Measurements from ENCODE around the gene CES1.
"Not testable (repeated sequence)": the region's sequence is repeated elsewhere in the genome, so short reads cannot be mapped to it uniquely, and the experiment has no call there.

The CES1 gene

DNA sequence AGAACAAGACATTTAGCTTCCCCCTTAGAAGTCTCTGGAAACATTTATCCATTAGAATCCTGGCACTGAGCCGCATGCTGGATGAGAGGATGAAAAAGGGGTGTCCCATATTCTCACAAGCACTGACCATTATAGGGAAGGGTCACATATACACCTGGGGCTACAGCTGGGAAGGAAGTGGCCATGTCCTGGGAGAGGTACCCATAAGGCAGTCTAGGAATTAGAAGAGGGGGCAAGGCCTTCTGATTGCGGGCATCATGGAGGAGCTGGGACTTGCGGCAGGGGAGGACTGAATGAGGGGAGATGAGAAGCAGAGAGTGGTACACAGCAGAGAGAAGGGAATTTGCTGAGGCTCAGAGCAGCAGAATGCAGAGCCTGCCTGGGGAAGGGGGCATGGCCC, 3.7 kb downstream of the CES1 start:
- not testable (repeated sequence) for DNase-seq

DNA sequence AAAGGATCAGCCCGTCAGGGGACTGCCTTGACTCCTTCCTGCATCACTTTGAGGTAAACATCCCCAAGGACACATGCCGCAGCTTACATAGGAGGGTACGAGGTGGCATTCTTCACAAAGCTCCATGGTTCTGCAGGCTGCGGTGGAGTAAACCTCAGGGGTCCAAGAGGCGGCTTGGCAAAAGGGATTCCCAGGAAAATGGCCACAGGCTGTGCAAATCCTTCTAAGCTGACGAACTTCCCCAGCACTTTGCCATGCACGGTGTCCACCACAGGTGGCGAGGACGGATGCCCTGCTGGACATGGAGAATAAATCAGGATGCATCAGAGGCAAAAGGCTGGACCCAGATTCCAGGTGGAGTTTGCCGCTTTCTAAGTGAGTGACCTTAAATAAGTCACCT, 4.2 kb downstream of the CES1 start:
- DNase-seq: no peak

DNA sequence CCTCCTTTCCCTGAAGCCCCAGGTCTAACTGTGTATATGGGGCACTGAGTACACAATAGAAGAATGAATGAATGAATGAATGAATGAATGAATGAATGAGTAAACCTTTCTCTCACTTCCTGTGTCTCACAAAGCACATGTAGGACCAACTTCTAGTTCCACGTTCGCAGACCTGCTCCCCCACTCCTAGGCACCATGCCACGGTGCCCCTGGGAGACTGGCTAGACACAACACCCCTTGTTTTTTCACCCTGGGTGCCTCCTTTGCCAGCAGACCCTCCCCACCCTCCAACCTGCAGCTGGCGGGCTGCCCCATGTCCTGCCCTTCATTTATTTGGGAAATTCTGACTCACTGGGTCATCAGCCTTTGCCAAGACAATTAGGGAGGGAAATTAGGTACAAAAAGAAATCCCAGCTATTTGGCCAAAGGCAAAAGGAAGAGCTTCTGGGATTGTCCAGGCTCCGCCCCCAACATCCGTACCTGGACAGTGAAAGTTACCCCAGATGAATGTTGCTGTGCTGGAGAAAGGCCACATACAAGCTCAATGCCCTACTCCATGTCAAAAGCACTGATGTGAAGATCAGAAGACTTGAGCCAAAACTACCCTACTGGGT, 7.7 kb downstream of the CES1 start:
- DNase-seq: no peak

DNA sequence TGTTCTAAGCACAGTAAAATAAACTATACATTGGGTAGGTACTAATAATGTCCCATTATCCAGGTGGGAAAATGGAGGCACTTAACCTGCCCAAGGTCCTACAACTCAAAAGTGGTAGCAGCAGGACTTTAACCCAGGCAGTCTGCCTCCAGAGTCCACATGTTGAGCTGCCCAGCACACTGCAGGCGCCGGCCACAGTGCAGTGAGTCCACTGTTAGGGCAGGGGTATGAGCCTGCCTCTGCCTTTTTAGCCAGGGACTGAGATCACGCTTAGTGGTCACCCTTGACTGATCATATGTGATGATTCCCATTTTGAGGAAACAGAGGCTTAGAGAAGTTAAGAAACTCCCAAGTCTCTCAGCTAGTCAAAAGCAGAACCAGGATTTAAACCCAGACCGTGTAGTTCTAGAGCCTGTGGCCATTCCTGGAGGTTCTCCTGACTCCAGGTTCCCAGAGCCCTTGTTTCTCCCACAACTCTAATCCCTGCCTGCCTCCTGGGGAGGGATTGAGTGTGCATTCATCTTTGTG, 8.4 kb downstream of the CES1 start:
- DNase-seq: no peak

DNA sequence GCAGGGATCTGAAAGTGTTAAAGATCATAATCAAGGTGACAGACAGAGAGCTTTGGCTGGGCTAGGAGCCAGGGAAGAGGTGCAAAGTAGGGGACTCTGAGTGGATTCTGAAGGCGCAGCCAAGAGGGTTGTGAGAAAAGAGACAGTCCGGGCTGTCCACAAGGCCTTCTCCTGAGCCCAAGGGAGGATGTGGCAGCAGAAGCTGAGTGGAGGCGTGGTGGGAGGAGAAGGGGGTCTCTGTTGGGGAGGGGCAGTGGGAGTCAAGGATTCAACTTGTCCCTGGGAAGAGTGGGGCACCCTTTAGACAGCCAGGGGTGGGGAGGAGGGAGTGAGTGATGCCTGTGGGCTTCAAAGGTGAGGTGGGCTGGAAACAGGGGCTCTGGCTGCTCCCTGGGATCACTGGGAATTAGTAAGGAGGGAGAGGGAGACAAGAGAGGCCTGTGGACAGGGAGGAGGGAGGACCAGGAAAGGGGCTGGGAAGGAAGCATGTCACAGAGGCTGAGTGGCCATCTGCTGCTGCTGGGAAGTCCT, 10.6 kb downstream of the CES1 start:
- DNase-seq: no peak

DNA sequence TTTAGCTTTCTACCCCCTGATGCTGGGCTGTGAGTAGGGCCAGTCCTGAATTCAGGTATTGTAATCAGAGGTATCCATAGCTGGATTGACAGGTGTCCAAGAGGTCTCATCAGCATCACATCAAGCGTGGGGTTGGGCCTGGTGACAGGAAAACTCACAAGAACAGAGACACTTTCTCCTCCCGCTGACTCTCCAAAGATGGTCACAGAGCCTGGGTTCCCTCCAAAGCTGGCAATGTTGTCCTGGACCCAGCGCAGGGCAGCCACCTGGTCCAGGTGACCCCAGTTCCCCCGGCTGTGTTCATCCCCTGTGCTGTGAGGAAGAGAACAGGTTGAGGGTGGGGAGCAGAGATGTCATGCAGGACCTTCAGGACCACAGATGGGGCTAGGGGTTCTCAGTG, 11.7 kb downstream of the CES1 start:
- DNase-seq: no peak

DNA sequence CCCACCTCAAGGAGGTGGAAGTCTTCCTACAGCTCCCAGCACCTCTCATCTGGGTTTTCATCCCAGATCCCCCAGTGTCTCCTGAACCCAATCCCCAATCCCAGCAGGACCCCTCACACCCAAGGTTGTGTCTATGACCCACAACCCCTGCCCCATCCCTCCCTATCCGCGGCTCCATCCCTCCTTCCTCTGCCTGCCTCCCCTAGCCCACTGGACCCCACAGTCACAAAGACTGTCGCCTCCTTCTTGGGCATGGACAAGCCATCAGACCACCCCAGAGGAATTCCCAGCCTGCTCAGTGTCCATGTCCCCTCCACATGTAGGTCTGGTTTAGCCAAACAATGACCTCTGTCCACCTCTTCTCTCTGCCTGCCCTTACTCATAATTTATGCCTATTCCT, 12.3 kb downstream of the CES1 start:
- no peak for DNase-seq

DNA sequence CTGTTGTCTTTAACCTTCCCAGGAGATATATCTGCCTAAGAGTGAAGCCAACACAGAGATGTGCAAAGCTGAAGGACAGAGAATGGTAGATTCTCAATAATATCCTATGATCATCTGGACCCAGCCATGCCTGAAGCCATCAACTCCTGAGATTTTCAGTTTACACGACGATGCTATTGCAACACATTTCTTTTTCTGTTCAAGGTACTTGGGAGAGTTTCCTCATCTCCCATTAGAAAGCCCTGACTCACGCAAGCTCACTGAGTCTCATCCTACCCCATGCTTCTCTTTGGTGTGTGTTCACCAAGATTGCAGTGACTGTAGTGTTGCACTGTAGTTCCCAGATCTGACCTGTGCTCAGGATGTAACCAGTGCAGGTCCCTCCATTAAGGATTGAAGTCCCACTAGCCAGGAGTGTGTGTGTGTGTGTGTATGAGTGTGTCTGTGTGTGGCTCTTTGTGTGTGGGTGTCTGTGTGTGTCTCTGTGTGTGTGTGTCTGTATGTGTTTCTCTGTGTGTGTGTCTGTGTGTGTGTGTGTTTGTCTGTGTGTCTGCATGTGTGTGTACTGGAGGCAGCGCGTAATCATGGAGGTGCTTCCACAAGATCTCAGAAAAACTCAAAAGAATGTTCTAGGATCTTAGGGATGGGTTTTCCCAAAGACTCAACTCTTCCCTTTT, 15.5 kb downstream of the CES1 start:
- no peak for DNase-seq

DNA sequence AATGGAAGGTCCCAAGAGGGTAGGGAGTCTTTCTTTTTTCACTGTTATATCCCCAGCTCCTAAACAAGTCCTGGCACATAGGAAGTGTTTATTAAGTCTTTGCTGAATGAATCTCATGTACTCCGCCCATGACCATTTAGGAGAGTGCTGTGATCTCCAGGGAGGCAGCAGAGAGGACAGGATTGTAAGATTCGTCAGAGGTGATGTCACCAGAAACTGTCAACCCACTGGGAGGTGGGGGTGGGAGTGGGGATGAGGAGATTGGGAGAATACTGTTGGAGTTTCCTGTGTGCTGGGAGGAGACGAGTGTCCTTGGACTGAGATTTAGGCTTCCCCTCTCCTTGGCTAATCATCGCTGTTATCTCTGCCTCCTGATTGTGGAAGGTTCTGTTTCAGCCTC, 16.7 kb downstream of the CES1 start:
- DNase-seq: not testable (repeated sequence)

DNA sequence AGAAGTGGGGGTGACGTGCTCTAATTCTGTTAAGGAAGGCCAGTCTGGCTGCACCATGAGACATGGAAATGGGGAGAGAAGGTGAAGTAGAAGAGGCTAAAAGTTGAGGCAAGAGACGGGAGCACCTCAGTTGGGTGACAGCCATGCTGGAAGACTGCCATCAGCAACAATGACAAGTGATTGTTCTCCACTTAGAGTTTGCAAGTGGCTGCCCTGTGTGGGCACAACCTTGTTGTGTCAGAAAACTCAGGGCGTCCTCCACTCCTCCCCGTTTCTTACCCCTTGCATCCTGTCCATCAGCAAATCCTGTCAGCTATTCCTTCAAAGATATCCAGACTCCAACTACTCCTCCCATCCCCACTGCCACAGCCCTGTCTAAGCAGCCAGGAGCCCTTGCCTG, 17.6 kb downstream of the CES1 start:
- no peak for DNase-seq

DNA sequence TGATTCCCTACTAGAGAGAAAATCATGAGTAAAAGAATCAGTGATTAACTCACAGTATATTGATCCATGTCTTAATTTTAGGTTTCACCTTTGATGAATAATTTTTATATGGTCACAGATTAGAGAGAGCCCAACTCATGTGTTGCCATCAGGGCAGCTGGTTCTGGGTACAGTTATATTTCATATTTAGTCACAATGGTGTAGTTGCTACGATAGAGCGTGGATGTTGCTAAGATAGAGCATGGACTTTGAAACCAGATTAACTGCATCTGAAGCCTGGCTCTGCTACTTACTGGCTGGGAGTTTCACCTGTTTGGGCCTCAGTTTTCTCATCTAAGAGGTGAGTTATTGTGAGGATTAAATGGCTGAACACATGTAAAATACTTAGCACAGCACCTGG, 18.7 kb downstream of the CES1 start:
- DNase-seq: not testable (repeated sequence)

DNA sequence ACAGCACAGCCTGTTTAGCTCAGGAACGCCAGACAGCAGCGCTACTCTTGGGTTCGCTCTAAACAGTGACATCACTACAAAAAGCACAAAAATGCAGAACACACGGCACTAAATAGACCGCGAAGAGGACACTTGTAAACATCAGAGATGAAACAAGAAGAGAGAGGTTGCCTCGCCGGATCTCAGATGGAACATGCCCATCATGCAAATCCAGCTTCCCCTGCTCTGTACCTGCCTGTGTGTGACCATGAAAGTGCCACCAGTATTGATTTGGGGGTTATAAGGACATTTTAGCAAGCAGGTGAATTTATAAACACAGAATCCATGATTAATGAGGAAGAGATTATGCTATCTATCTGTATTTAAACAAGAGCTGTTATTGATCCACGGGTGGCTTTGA, 19.2 kb downstream of the CES1 start:
- DNase-seq: not testable (repeated sequence)

DNA sequence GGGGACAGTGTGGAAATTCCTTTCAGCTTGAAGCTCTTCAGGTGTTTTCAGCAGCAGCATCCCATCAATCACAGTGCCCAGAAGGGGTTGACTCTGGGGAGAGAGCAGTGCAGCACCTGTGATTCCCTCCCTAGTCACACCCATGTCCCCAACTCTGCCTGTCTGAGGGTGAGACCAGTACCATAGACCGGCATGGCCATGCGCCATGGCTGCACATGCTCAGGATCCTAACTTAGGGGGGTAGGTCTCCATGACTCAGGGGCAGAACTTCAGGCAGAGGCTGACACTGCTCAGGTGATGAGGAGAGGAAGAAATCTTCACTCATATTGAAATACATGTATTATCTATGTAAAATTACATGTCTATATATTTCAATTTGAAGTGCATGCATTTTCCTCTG, 19.9 kb downstream of the CES1 start:
- no peak for DNase-seq

DNA sequence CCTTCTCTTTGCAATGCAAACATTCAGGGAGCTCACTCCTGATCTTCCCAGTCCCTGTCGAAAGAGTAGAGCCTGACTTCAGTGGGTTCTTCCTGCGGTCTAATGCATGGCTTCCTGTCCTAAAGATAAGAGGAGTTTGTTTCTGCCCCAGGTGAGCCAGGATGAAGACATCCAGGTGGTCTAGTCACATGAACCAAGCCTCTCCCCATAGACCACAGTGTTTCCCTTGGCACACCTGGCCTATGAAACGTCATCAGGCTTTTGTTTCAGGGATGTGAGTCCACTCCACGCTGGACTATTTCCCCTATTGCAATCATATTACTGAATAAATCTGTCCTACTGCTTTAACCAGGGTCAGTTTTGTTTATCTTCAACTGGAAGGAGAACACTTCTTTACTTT, 21.1 kb downstream of the CES1 start:
- no peak for DNase-seq

DNA sequence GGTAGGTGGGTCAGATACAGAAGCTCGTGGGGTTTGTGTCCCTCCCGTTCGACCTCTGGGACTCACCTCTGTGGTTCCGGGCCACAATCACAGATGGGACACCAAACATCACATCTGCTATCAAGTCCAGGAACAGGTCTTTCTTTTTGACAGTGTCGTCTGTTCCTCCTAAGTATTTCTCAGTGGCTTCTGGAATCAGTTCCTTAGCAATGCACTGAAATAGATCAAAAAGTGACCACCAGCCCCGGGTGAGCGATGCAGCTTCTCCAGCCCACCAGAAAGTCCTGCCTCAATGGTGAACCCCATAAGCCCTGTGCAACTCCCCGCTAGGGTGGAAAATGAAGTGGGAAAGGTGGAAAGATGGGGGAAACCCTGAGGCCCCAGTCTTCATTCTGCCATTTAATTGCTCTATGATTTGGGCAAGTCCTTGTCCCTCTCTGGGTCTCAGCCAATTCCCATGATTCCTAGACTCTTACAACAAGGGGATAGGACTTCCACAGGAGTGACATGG, 22.4 kb downstream of the CES1 start:
- DNase-seq: no peak

DNA sequence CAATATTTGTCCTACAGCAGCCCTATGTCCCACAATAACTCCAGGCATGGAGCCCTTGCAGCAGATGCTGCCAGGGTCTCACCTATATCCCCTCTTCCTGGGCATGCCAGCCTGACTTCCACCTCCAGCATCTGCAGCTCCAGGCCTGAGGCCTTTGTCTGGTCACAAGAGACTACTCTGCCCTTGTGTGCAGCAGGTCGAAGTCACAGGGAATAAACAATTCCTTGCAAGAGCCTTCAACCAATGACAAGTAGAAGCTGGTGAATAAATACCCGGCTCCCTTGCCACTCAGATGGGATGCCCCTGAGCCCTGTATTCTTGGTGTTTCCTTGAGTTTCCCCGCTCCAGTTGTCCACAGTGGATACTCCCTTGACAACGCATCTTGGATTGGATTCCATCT, 23.0 kb downstream of the CES1 start:
- DNase-seq: no peak

DNA sequence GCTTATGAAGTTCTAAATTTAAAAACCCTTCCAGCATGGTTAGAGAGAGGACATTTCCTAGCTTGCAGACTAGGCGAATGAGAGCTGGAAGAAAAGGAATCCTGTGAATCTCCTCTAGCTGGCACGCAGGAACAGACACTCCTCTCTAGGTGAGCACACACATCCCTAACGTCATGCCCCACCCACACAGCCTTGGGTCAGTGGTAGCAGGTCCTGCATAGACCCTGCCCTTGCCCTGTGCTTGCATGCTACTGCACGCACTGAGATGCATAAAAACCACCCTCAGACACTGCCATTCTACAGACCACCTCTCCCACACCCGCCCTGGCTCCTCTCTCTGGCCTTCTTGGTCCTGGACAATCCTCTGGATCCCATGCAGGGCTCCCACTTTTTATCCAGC, 23.5 kb downstream of the CES1 start:
- no peak for DNase-seq

DNA sequence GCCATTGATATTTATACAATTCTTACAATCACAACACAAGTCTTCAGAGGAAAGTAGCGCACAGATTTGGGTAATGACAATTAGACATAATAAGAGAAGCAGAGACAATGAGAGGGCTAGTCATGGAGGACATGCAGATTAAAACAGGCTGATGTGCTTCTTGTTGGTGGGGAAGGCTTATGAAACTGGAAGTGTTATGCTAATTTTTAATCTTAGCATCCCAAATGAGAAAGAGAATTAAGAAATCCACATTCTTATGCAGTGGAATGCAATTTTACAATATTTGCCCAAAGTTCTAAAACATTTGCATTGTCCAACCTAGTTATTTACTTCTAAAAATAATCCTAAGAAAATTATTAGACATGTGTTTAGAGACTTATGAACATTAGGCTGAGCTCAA, 24.6 kb downstream of the CES1 start:
- not testable (repeated sequence) for DNase-seq

DNA sequence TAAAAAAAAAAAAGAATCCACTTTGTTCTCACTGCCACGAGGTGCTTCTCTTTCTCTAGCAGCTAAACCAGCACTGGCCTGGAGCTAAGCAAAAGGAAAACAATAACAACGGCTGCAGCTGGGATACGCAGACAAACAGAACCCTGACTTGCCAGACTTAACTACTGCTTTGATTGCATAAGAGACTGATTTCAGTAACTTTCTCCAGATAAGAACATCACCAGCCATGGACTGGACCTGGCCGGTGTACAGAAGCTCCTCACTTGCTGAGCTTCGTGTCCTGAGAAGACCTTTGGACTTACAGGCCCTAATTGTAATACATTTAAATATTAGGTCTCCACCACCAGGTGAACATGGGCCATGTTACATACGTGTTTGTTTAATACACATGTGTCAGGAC, 27.8 kb downstream of the CES1 start:
- DNase-seq: not testable (repeated sequence)

DNA sequence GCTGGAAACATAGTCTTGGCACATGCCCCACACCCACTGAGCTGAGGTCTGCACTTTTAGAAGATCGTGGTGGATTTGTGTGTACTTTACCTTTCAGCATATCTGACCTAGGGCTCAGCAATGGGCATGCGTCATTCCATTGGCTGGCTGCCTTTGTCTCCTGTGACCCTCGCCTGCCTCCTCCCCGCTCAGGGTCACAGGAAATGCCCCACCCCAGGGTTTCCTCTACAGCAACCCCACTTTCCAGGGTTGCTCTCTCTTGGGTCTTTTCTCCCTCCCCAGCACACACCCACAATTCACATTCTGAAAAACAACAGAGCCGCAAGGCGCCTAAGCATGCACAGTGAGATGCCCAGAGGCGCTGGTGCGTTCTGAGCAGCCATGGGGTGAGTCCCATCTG, 29.2 kb downstream of the CES1 start:
- not testable (repeated sequence) for DNase-seq

DNA sequence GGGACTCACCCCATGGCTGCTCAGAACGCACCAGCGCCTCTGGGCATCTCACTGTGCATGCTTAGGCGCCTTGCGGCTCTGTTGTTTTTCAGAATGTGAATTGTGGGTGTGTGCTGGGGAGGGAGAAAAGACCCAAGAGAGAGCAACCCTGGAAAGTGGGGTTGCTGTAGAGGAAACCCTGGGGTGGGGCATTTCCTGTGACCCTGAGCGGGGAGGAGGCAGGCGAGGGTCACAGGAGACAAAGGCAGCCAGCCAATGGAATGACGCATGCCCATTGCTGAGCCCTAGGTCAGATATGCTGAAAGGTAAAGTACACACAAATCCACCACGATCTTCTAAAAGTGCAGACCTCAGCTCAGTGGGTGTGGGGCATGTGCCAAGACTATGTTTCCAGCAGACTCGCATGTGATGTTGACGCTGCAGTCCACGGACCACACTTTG, 39.9 kb downstream of the CES1 start:
- not testable (repeated sequence) for DNase-seq

DNA sequence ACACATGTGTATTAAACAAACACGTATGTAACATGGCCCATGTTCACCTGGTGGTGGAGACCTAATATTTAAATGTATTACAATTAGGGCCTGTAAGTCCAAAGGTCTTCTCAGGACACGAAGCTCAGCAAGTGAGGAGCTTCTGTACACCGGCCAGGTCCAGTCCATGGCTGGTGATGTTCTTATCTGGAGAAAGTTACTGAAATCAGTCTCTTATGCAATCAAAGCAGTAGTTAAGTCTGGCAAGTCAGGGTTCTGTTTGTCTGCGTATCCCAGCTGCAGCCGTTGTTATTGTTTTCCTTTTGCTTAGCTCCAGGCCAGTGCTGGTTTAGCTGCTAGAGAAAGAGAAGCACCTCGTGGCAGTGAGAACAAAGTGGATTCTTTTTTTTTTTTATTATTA, 41.4 kb downstream of the CES1 start:
- DNase-seq: not testable (repeated sequence)

DNA sequence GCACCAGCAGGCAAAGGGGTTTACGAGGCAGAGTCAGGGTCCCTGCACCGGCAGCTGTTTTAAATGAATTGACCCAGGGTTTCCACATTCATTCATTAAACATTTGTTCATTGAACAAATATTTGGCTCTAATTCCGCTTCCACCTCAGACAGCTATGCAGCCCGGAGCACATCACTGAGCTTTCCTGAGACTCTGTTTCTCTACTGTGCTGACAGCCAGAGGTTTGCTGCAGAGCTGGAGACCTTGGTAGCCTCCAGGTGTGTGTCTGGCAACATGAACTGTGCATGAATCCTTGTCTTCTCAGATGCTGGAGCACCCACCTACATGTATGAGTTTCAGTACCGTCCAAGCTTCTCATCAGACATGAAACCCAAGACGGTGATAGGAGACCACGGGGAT, 42.7 kb downstream of the CES1 start:
- DNase-seq: not testable (repeated sequence)

DNA sequence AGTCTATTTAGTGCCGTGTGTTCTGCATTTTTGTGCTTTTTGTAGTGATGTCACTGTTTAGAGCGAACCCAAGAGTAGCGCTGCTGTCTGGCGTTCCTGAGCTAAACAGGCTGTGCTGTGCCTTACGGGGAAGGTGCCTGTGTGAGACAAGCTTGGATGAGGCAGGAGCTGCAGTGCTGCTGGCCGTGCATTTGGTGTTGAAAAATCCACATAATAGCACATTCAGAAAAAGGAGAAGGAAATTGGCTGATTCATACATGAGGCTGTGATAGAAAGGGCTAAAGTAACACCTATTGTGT, 50.2 kb downstream of the CES1 start:
- not testable (repeated sequence) for DNase-seq
